ENCODE results near the gene TRABD2A. TPM values are rescaled to one million over a fixed set of nuclear protein-coding genes. Genes with fewer than 3 reads are reported as not detected.

TRABD2A gene
- total RNA-seq, result 10 to 100 TPM; 12.2 to 71.0 (median 24.3) TPM
- 10 to 100 TPM; 33.3 to 35.7 TPM for polyA plus RNA-seq
- long read RNA-seq, donor 1, transcript TRABD2A-203 (7 exons, 1,975 nt), result major isoform, 184 of 328 reads
- long read RNA-seq, donor 1, transcript TRABD2A-202 (5 exons, 1,554 nt), result minor isoform, 52 of 328 reads
- long read RNA-seq, donor 1, partial matches to known transcripts, result 23 of 328 reads
- long read RNA-seq, donor 1, other reads (novel, unspliced or antisense), result 64 of 328 reads
- long read RNA-seq, donor 2, partial matches to known transcripts, result 2,440 of 2,488 reads
- long read RNA-seq, donor 2, other reads (novel, unspliced or antisense), result 48 of 2,488 reads
- long read RNA-seq, donor 3, transcript TRABD2A-202 (5 exons, 1,554 nt), result minor isoform, 26 of 146 reads
- long read RNA-seq, donor 3, transcript TRABD2A-203 (7 exons, 1,975 nt), result major isoform, 67 of 146 reads
- long read RNA-seq, donor 3, partial matches to known transcripts, result 9 of 146 reads
- long read RNA-seq, donor 3, other reads (novel, unspliced or antisense), result 43 of 146 reads

- H3K4me3 ChIP-seq, result peak within 1 kb of the TSS; percentile 39
- H3K4me1 ChIP-seq (ENCODE audit: insufficient read depth), result peaks cover 12% of the 10 kb centered on the region
- TF ChIP-seq CTCF (IDR thresholded peaks at IDR 0.05) (no peak), POLR2A (IDR thresholded peaks at IDR 0.05) (no peak), EP300 (IDR thresholded peaks at IDR 0.05) (no peak)
- no peaks in the 10 kb centered on the region for H3K27me3 ChIP-seq
- WGBS, 3 donors, result 0% methylated on average over 42 to 77 of the region's 77 CpGs
- H3K36me3 ChIP-seq, result no peaks in the 10 kb centered on the region
- peak within 1 kb of the TSS; percentile 45 to 69 for H3K27ac ChIP-seq
- peak; percentile 33 to 70 (median 55) for DNase-seq
- no peaks in the 10 kb centered on the region for H3K9me3 ChIP-seq
- intact Hi-C loops (cut with DNase I), result loop anchor here in 2 of 4 donors (2.0 to 10.0 kb wide), 3 partner anchors 26 to 76 kb away; no protein-coding TSS in a partner anchor
Observed at GRCh38 chr2:84880645-84881521, at the start of gene TRABD2A. TRABD2A (minus strand) TSS chr2:84881084; CDS start chr2:84881039, 45 bp downstream.

GRCh38 chr2:84927275-84927627 lies 46.4 kb upstream of the TRABD2A start:
- H3K4me3 ChIP-seq, result no peak overlapping the region
- intact Hi-C loops (cut with DNase I), result loop anchor here in 3 of 4 donors (5.0 to 10.0 kb wide), 4 partner anchors 45 to 432 kb away; partner anchors contain the start of genes DNAH6 (in 1 of the 3) and TRABD2A (in 1 of the 3)
- DNase-seq, result no peak
- no peaks in the 10 kb centered on the region for H3K36me3 ChIP-seq
- no peaks in the 10 kb centered on the region for H3K27me3 ChIP-seq
- 37 to 49% (median 39%) methylated on average over 3 of the region's 3 CpGs for WGBS, 3 donors
- peaks cover 9% of the 10 kb centered on the region for H3K4me1 ChIP-seq (ENCODE audit: insufficient read depth)
- no peak overlapping the region for H3K27ac ChIP-seq
- TF ChIP-seq POLR2A (IDR thresholded peaks at IDR 0.05) (no peak), EP300 (IDR thresholded peaks at IDR 0.05) (no peak), CTCF (IDR thresholded peaks at IDR 0.05) (no peak)
- no peaks in the 10 kb centered on the region for H3K9me3 ChIP-seq

GRCh38 chr2:84925724-84926376 lies 45.0 kb upstream of the TRABD2A start:
- WGBS, 3 donors, result 6 to 8% (median 7%) methylated on average over 34 of the region's 34 CpGs

More at GRCh38 chr2:84925724-84926376, 45.0 kb upstream of the TRABD2A start:
- Histone ChIP-seq H3K36me3 (no peaks in the 10 kb centered on the region), H3K4me3 (peak overlapping the region; percentile 28), H3K4me1 (ENCODE audit: insufficient read depth) (peaks cover 9% of the 10 kb centered on the region), H3K9me3 (no peaks in the 10 kb centered on the region), H3K27me3 (no peaks in the 10 kb centered on the region), H3K27ac (no peak overlapping the region)
- DNase-seq, result peak; percentile 89 to 94 (median 92)
- TF ChIP-seq POLR2A (IDR thresholded peaks at IDR 0.05), result no peak
- TF ChIP-seq CTCF (IDR thresholded peaks at IDR 0.05), result peak; percentile 91 to 93 (median 92)
- intact Hi-C loops (cut with DNase I), result loop anchor here in 3 of 4 donors (5.0 to 10.0 kb wide), 4 partner anchors 44 to 431 kb away; partner anchors contain the start of genes DNAH6 (in 1 of the 3) and TRABD2A (in 1 of the 3)
